NCI-H2227 (cell line): ENCODE measurements around the gene EPB41L4B.
A peak's percentile ranks its signal among the peaks of the same experiment; 100 is the strongest.
"Not testable (repeated sequence)": the region's sequence is repeated elsewhere in the genome, so short reads cannot be mapped to it uniquely, and the experiment has no call there.

Source experiments
- DNase-seq: peaks from one replicate; lab custom pipeline; 2025; ENCODE audit not compliant: unreplicated experiment; lab: John Stamatoyannopoulos, UW

The EPB41L4B gene

GRCh38 chr9:109320742-109321448, at the start of gene EPB41L4B:
TSS of gene EPB41L4B (minus strand) at chr9:109321059. CDS start at chr9:109320446, 613 bp downstream.
- peak; percentile 89 for DNase-seq

DNA sequence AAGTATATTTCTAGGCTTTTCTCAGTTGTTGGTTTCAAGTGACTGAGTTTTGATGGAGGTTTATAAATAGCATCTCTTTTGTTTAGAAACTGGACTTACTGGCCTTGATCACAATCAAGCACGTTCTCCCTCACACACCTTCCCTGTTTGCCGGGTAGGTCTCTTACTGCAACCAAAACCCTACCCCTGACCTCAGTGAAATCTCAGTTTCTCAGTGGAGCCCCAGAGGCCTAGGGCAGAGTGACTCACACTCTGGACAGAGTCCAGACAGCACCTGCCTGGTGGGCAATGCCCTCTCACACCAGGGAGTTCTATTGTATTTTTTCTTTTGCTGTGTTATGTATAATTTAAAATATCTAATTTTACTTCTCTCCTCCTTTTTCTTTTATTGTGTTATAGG, 48.4 kb upstream of the EPB41L4B start:
- DNase-seq, result no peak

DNA sequence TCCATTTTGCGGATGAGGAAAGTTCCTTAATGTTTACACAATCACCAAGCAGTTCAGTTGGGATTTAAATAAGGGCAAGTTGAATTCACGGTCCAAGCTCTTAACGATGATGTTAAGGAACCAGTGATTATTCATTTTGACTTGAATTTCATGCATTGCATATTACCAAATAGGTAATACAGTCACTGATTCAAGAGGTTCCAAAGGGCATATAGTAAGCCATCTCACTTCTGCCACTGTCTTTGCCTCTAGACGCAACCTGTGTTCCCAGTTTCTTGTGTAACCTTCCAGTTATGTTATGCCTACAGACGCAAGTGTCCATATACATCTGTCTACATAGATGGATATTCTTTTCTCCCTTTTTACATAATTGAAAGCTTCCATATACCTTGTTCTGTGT, 39.9 kb upstream of the EPB41L4B start:
- DNase-seq, result no peak

GRCh38 chr9:109358968-109359603, 38.2 kb upstream of the EPB41L4B start:
- DNase-seq, result not testable (repeated sequence)

- no peak for DNase-seq
Observed at GRCh38 chr9:109355564-109356297, 34.9 kb upstream of the EPB41L4B start.

GRCh38 chr9:109354190-109354589, 33.3 kb upstream of the EPB41L4B start:
- no peak for DNase-seq

- DNase-seq, result no peak
Observed at GRCh38 chr9:109351032-109351431, 30.2 kb upstream of the EPB41L4B start.

DNA sequence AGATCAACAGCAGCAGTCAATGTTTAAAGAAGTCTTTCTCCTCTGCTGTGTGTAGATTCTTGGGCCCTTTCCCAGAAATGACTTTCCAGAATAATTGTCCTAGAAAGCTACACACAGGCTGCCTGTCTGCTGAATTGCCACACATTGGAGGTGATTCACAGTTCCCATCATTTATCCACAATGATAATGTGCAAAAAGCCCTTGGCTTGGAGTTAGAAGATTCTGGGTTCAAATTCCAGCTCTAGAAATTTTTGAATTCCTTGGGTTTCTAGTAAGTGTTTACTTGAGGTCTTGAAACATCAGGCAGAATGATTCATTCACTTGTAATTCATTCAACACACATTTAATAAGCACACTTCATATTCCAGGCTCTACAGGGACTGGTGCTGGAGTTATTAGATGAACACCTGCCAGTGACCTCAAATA, 28.6 kb upstream of the EPB41L4B start:
- no peak for DNase-seq

- DNase-seq, result no peak
Observed at GRCh38 chr9:109346904-109347303, 26.0 kb upstream of the EPB41L4B start.

DNA sequence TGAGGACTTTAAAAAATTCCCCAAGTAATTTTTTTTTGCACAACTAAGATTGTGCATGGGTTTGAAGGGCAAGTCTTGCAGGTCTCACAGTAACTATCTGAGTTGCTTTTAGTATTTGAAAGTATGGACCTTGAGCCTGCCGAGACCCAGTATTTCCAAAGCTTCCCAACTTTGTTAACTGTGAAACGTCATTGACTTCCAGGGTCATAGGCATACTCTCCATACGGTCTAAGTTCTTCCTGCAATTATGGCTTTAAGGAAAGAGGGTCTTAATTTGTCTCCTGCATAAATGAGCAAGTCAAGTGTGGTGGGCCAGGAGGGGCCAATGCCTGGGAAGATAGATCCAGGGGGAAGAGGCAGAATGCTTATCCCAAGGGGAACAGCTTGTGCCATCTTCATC, 24.0 kb upstream of the EPB41L4B start:
- DNase-seq, result no peak

GRCh38 chr9:109342878-109343277, 22.0 kb upstream of the EPB41L4B start:
- DNase-seq, result no peak

GRCh38 chr9:109341561-109341960, 20.7 kb upstream of the EPB41L4B start:
- DNase-seq, result no peak

GRCh38 chr9:109340979-109341378, 20.1 kb upstream of the EPB41L4B start:
- not testable (repeated sequence) for DNase-seq

GRCh38 chr9:109336409-109336808, 15.6 kb upstream of the EPB41L4B start:
- DNase-seq, result no peak

GRCh38 chr9:109335929-109336328, 15.1 kb upstream of the EPB41L4B start:
- DNase-seq, result no peak

DNA sequence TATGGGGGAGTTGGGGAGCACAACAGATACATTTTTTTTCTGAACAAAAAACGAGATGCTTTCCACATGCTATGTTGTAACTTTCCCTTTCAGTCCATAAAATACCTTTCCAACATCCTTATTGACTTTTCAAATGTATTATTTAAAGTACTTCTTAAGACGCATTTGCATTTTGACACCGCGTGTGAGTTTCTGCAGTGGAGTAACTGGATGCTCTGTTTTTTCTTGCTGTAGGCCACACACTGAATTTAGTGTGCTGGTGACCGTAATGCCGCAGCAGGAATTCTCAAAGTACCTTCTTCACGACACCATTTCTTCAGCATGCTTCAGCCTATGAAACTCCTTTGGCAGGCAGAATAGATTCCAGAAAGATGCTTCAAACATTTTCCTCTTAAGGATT, 14.3 kb upstream of the EPB41L4B start:
- DNase-seq, result no peak

GRCh38 chr9:109331353-109331752, 10.5 kb upstream of the EPB41L4B start:
- DNase-seq, result no peak

DNA sequence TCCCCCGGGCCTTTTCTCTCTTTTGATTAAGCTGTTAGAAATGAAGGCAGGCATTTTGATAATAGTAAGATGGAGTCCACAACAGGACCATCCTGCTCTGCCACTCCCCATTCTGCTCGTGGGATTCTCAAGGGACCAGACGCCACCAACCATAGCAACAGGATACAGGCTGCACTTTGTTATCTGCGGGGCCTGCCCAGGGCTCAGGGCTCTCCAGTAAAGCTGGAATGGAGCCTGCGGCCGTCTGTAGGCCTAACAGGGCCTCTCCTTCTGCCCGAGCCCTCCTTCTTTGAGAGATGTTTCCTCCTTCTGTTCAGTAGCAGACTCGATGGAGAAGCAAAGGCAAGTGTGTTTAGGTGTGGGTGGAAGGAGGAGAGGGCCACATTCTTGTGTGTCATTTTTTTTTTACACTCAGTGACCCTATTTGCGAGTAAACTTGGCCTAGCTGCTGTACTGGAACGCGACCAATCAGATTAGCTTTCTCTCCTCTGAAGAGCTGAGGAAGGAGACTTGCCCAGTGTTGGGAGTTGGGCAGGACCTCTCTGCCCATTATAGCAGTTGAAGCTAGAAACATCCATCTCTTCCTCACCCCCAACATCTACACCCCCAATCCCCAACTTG, 8.9 kb upstream of the EPB41L4B start:
- DNase-seq, result no peak

GRCh38 chr9:109328978-109329637, 8.2 kb upstream of the EPB41L4B start:
- peak; percentile 14 for DNase-seq

DNA sequence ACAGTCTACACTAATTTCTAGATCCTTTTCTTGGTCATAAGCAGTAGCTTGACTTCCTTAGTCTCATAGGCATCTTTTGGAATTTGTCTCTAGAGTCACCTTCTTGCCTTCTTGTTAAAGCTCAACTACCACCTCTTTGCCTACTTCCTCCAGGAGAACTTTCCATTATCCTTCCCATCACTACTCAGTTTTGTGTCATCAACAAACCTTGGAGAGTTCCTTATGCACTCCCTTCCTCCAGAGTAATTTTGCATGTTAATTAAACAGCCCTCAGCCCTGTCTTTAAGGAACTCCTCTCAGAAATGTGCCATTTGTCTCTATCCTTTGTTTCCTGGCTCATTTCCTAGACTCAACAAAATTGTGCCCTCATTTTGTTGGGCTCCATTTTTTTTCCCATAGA, 4.2 kb upstream of the EPB41L4B start:
- DNase-seq, result no peak

- no peak for DNase-seq
Observed at GRCh38 chr9:109323771-109324170, 2.9 kb upstream of the EPB41L4B start.
